ENCODE data around the gene ITFG1.

GRCh38 chr16:47162670-47163420 lies 298.0 kb downstream of the ITFG1 start:
- TF ChIP-seq, protein P1, sequence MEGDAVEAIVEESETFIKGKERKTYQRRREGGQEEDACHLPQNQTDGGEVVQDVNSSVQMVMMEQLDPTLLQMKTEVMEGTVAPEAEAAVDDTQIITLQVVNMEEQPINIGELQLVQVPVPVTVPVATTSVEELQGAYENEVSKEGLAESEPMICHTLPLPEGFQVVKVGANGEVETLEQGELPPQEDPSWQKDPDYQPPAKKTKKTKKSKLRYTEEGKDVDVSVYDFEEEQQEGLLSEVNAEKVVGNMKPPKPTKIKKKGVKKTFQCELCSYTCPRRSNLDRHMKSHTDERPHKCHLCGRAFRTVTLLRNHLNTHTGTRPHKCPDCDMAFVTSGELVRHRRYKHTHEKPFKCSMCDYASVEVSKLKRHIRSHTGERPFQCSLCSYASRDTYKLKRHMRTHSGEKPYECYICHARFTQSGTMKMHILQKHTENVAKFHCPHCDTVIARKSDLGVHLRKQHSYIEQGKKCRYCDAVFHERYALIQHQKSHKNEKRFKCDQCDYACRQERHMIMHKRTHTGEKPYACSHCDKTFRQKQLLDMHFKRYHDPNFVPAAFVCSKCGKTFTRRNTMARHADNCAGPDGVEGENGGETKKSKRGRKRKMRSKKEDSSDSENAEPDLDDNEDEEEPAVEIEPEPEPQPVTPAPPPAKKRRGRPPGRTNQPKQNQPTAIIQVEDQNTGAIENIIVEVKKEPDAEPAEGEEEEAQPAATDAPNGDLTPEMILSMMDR (conservative IDR thresholded peaks at IDR 0.05; ENCODE audit: low read length), result no peak
- TF ChIP-seq EZH2phosphoT487 (IDR thresholded peaks at IDR 0.05; ENCODE audit: borderline replicate concordance, low read depth, low read length), result no peak

Data from OCI-LY7 (cell line).